CD14-positive monocyte (primary cell): ENCODE measurements around the gene IKZF3. TPM values are rescaled to one million over a fixed set of nuclear protein-coding genes. Genes with fewer than 3 reads are reported as not detected.

Source experiments
- DNase-seq, 3 donors: peaks; one replicate each; pipeline ENCODE4 v3.0.0-alpha.2; 2011 to 2022
- H2AFZ ChIP-seq: 2 replicates; pipeline ENCODE4 v1.6.0; 2012; ENCODE audit warnings: mild to moderate bottlenecking, low read depth, low read length, inconsistent platforms; ENCODE audit not compliant: insufficient read depth, poor library complexity, severe bottlenecking
- H3K27ac ChIP-seq, 2 donors: 1 replicate in 1 of 2; 2 replicates in 1 of 2; pipeline ENCODE4 v1.5.1; 2012 to 2013; ENCODE audit warnings: low read length in 2 of 2, control low read depth in 1 of 2, inconsistent platforms in 1 of 2, low read depth in 1 of 2, mild to moderate bottlenecking in 1 of 2
- H3K27me3 ChIP-seq, 2 donors: one replicate each; pipeline versions ENCODE4 v1.6.0 to v1.6.1; 2011 to 2013; ENCODE audit warnings: low read length in 2 of 2; ENCODE audit not compliant: control insufficient read depth in 2 of 2, insufficient read depth in 2 of 2
- H3K36me3 ChIP-seq, 2 donors: replicated peaks in 1 of 2; 1 replicate in 1 of 2; 2 replicates in 1 of 2; pipeline versions ENCODE4 v1.5.1 to v1.6.1; 2012 to 2013; ENCODE audit warnings: low read length in 2 of 2, control low read depth in 1 of 2, inconsistent platforms in 1 of 2, mild to moderate bottlenecking in 1 of 2; ENCODE audit not compliant: insufficient read depth in 2 of 2, control insufficient read depth in 1 of 2
- H3K4me1 ChIP-seq, 2 donors: 1 replicate in 1 of 2; 2 replicates in 1 of 2; pipeline versions ENCODE4 v1.5.1 to v1.6.1; 2012 to 2013; ENCODE audit warnings: low read length in 2 of 2, control low read depth in 1 of 2, inconsistent platforms in 1 of 2, mild to moderate bottlenecking in 1 of 2, moderate library complexity in 1 of 2; ENCODE audit not compliant: insufficient read depth in 2 of 2, control insufficient read depth in 1 of 2
- H3K4me2 ChIP-seq: replicated peaks from 2 replicates; pipeline ENCODE3; 2012; ENCODE audit warnings: low read length, moderate library complexity, mild to moderate bottlenecking; ENCODE audit not compliant: poor library complexity, severe bottlenecking; ENCODE audit errors: extremely low read depth
- H3K4me3 ChIP-seq, 3 experiments: fragments of 200-600 bp in 1 of 3; sonication (generic) in 1 of 3; replicated peaks in 1 of 3; 1 replicate in 2 of 3; 2 replicates in 1 of 3; pipeline ENCODE4 v1.5.1; 2011 to 2013; ENCODE audit warnings: low read length in 3 of 3, mild to moderate bottlenecking in 3 of 3, control low read depth in 2 of 3, low read depth in 2 of 3, inconsistent platforms in 1 of 3, moderate library complexity in 1 of 3
- H3K79me2 ChIP-seq: 2 replicates; pipeline ENCODE4 v1.6.0; 2012; ENCODE audit warnings: mild to moderate bottlenecking, control low read depth, inconsistent platforms, low read length, moderate library complexity; ENCODE audit not compliant: insufficient read depth
- H3K9ac ChIP-seq: 2 replicates; pipeline ENCODE4 v1.6.0; 2017; ENCODE audit warnings: low read length, mild to moderate bottlenecking; ENCODE audit not compliant: insufficient read depth, poor library complexity, severe bottlenecking
- H3K9me3 ChIP-seq, 2 donors: replicated peaks in 1 of 2; 1 replicate in 1 of 2; 2 replicates in 1 of 2; pipeline versions ENCODE4 v1.5.1 to v1.6.1; 2012 to 2013; ENCODE audit warnings: low read length in 2 of 2, control low read depth in 1 of 2; ENCODE audit not compliant: control insufficient read depth in 1 of 2, insufficient read depth in 1 of 2
- H4K20me1 ChIP-seq: 2 replicates; pipeline ENCODE4 v1.6.0; 2012; ENCODE audit warnings: mild to moderate bottlenecking, low read length, control low read depth, moderate library complexity; ENCODE audit not compliant: insufficient read depth
- H3K27ac Mint-ChIP-seq, 7 donors: one replicate each; pipeline ENCODE4 v1.8.0; 2020; ENCODE audit warnings: mild to moderate bottlenecking in 7 of 7, mixed read lengths in 7 of 7, moderate library complexity in 6 of 7, inconsistent platforms in 2 of 7
- H3K27me3 Mint-ChIP-seq, 3 donors: one replicate each; pipeline ENCODE4 v1.8.0; 2021 to 2022; ENCODE audit warnings: low read depth in 3 of 3, mild to moderate bottlenecking in 3 of 3, mixed read lengths in 3 of 3, moderate library complexity in 3 of 3, inconsistent platforms in 1 of 3
- H3K36me3 Mint-ChIP-seq, 2 donors: one replicate each; pipeline ENCODE4 v1.8.0; 2020; ENCODE audit warnings: mixed read lengths in 2 of 2, inconsistent platforms in 1 of 2, mild to moderate bottlenecking in 1 of 2
- H3K4me1 Mint-ChIP-seq: one replicate; pipeline ENCODE4 v1.8.0; 2020; ENCODE audit warnings: mild to moderate bottlenecking, mixed read lengths
- H3K4me3 Mint-ChIP-seq, 2 donors: one replicate each; pipeline ENCODE4 v1.8.0; 2020; ENCODE audit warnings: mild to moderate bottlenecking in 2 of 2, mixed read lengths in 2 of 2, moderate library complexity in 1 of 2
- H3K9me3 Mint-ChIP-seq, 7 donors: one replicate each; pipeline ENCODE4 v1.8.0; 2020 to 2022; ENCODE audit warnings: mixed read lengths in 7 of 7, mild to moderate bottlenecking in 6 of 7, moderate library complexity in 6 of 7, inconsistent platforms in 2 of 7
- WGBS: methylation state at CpG from one replicate; pipeline ENCODE4 v1.1.5; 2013; ENCODE audit warnings: missing lambda C conversion rate; ENCODE audit not compliant: insufficient coverage; 5-methylcytosine and 5-hydroxymethylcytosine counted together
- intact Hi-C, 2 donors: fragments of 100-400 bp; cut with micrococcal nuclease; formaldehyde crosslinking; loops; one replicate each; pipeline versions ENCODE4 v1.15.0 to v1.15.1; 2023
- polyA plus RNA-seq, 3 donors: library from polyadenylated mRNA; depleted of rRNA in 1 of 3; unstranded in 2 of 3; stranded (reverse) in 1 of 3; fragments of 300-500 nt in 2 of 3; fragments of >200 nt in 1 of 3; fragmentation: Illumina TruSeq in 2 of 3; gene quantifications; 1 replicate in 2 of 3; 2 replicates in 1 of 3; pipeline ENCODE4 v1.2.3, GENCODE V29; 2012 to 2021
- TF ChIP-seq, protein P1 (sequence below): fragments of 200-600 bp; IDR thresholded peaks from one replicate; pipeline ENCODE4 v1.8.0; 2022; ENCODE audit warnings: antibody characterized with exemption, mild to moderate bottlenecking

The IKZF3 gene
- polyA plus RNA-seq, 3 donors = 0.05 to 0.15 (median 0.05) TPM

DNA sequence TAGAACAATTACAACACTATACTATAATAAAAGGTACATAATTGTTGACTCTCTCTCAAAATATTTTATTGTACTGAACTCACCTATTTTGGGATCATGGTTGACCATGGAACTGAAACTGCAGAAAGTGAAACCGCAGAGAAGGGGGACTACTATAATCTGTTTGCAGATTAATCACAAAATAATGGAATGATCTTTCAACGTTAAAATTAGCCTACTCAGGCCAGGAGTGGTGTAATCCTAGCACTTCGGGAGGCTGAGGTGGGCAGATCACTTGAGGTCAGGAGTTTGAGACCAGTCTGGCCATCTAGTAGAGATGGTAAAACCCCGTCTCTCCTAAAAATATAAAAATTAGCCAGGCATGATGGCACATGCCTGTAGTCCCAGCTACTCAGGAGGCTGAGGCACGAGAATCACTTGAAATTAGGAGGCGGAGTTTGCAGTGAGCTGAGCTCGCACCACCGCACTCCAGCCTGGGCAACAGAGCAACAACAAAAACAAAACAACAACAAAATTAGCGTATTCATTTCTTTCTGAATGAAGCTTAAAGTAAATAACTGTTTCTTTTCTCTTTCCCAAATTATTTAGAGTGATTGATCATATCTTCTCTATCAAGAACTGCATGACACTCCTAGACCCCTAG, 45.6 kb downstream of the IKZF3 start:
- Histone ChIP-seq H4K20me1 (no peaks in the 10 kb centered on the region), H3K4me2 (no peak overlapping the region), H2AFZ (no peak overlapping the region), H3K9me3 (peaks cover 5 to 6% of the 10 kb centered on the region in 2 donors), H3K4me1 (no peaks in the 10 kb centered on the region), H3K36me3 (no peaks in the 10 kb centered on the region), H3K79me2 (no peaks in the 10 kb centered on the region), H3K27me3 (no peaks in the 10 kb centered on the region), H3K9ac (no peak overlapping the region), H3K27ac (no peak overlapping the region), H3K4me3 (no peak overlapping the region)
- peaks cover 5 to 14% (median 14%) of the 10 kb centered on the region in 3 donors for H3K27me3 Mint-ChIP-seq
- DNase-seq = no peak
- WGBS = 96% methylated on average over 3 of the region's 9 CpGs
- H3K36me3 Mint-ChIP-seq = no peaks in the 10 kb centered on the region
- H3K4me3 Mint-ChIP-seq = no peak overlapping the region
- no peak overlapping the region for H3K27ac Mint-ChIP-seq
- TF ChIP-seq, protein P1, sequence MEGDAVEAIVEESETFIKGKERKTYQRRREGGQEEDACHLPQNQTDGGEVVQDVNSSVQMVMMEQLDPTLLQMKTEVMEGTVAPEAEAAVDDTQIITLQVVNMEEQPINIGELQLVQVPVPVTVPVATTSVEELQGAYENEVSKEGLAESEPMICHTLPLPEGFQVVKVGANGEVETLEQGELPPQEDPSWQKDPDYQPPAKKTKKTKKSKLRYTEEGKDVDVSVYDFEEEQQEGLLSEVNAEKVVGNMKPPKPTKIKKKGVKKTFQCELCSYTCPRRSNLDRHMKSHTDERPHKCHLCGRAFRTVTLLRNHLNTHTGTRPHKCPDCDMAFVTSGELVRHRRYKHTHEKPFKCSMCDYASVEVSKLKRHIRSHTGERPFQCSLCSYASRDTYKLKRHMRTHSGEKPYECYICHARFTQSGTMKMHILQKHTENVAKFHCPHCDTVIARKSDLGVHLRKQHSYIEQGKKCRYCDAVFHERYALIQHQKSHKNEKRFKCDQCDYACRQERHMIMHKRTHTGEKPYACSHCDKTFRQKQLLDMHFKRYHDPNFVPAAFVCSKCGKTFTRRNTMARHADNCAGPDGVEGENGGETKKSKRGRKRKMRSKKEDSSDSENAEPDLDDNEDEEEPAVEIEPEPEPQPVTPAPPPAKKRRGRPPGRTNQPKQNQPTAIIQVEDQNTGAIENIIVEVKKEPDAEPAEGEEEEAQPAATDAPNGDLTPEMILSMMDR = no peak
- intact Hi-C loops = no loop called here
- peaks cover 3% of the 10 kb centered on the region for H3K4me1 Mint-ChIP-seq
- H3K9me3 Mint-ChIP-seq = peaks cover 6 to 17% (median 11%) of the 10 kb centered on the region in 7 donors

GRCh38 chr17:39816272-39816671, 47.8 kb downstream of the IKZF3 start:
- peaks cover 2 to 12% of the 10 kb centered on the region in 2 donors for H3K27me3 ChIP-seq
- peaks cover 19 to 27% (median 22%) of the 10 kb centered on the region in 3 donors for H3K27me3 Mint-ChIP-seq
- no peak overlapping the region for H2AFZ ChIP-seq
- no peak overlapping the region for H3K4me2 ChIP-seq
- H3K4me1 Mint-ChIP-seq = no peaks in the 10 kb centered on the region
- H3K36me3 ChIP-seq = no peaks in the 10 kb centered on the region
- H3K36me3 Mint-ChIP-seq = no peaks in the 10 kb centered on the region
- no peak overlapping the region for H3K27ac Mint-ChIP-seq
- no peaks in the 10 kb centered on the region for H3K9me3 ChIP-seq
- H3K9me3 Mint-ChIP-seq = peaks cover 0 to 6% (median 0%) of the 10 kb centered on the region in 7 donors
- no peak for DNase-seq
- H3K4me1 ChIP-seq = no peaks in the 10 kb centered on the region
- no peaks in the 10 kb centered on the region for H3K79me2 ChIP-seq
- TF ChIP-seq, protein P1 = no peak
- no peak overlapping the region for H3K27ac ChIP-seq
- H4K20me1 ChIP-seq = no peaks in the 10 kb centered on the region
- no peak overlapping the region for H3K4me3 Mint-ChIP-seq
- no peak overlapping the region for H3K9ac ChIP-seq
- intact Hi-C loops = no loop called here
- H3K4me3 ChIP-seq = no peak overlapping the region
